HG03045 (cell line): ENCODE data around the gene IKZF3.
"Not testable (repeated sequence)": the region's sequence is repeated elsewhere in the genome, so short reads cannot be mapped to it uniquely, and the experiment has no call there.

ENCODE experiments used
- ATAC-seq: cut with Tn5 transposase; IDR thresholded peaks from one replicate; pipeline ENCODE4 v1.9.1; 2021; ENCODE audit warnings: mild to moderate bottlenecking, moderate library complexity; ENCODE audit not compliant: unreplicated experiment

The IKZF3 gene

DNA sequence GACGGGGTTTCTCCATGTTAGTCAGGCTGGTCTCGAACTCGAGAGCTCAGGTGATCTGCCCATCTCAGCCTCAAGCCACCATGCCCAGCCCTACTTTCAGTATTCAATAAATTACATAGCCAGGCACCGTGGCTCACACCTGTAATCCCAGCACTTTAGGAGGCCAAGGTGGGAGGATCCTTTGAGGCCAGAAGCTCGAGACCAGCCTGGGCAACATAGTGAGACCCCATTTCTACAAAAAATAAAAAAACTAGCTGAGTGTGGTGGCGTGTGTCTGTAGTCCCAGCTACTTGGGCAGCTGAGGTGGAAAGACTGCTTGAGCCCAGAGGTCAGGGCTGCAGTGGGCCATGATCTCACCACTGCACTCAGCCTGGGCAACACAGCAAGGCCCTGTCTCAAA, 142.0 kb downstream of the IKZF3 start:
- no peak for ATAC-seq

GRCh38 chr17:39719563-39720355, 144.4 kb downstream of the IKZF3 start:
- no peak for ATAC-seq

GRCh38 chr17:39717660-39718059, 146.5 kb downstream of the IKZF3 start:
- ATAC-seq: no peak

- ATAC-seq: no peak
Observed at GRCh38 chr17:39716879-39717536, 147.1 kb downstream of the IKZF3 start.

- no peak for ATAC-seq
Observed at GRCh38 chr17:39716073-39716818, 147.9 kb downstream of the IKZF3 start.

- no peak for ATAC-seq
Observed at GRCh38 chr17:39715375-39716072, 148.6 kb downstream of the IKZF3 start.

GRCh38 chr17:39714234-39714633, 149.9 kb downstream of the IKZF3 start:
- ATAC-seq: no peak

GRCh38 chr17:39711851-39712250, 152.3 kb downstream of the IKZF3 start:
- ATAC-seq: no peak

DNA sequence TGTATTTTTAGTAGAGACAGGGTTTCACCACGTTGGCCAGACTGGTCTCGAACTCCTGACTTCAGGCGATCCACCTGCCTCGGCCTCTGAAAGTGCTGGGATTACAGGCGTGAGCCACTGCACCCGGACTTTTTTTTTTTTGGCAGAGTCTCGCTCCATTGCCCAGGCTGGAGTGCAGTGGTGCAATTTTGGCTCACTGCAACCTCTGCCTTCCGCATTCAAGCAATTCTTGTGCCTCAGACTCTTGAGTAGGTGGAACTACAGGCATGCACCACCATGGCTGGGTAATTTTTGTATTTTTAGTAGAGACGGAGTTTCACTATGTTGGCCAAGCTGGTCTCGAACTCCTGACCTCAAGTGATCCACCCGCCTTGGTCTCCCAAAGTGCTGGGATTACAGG, 153.0 kb downstream of the IKZF3 start:
- ATAC-seq: not testable (repeated sequence)

- ATAC-seq: no peak
Observed at GRCh38 chr17:39709998-39710964, 153.8 kb downstream of the IKZF3 start.

GRCh38 chr17:39709319-39709997, 154.7 kb downstream of the IKZF3 start:
- no peak for ATAC-seq
